ENCODE results near the gene CBY1.

CBY1 gene

GRCh38 chr22:38700789-38701628 lies 44.6 kb downstream of the CBY1 start, which contains the start of gene JOSD1:
Gene JOSD1, minus strand, starts transcription at chr22:38700943. Its CDS starts 956 bp downstream, at chr22:38699987.
- peak; percentile 86 for DNase-seq (ENCODE audit: low read depth)

- DNase-seq (ENCODE audit: low read depth) = no peak
Measured at GRCh38 chr22:38704654-38705234, 48.3 kb downstream of the CBY1 start.

GRCh38 chr22:38705235-38706100 lies 49.0 kb downstream of the CBY1 start, which contains the start of gene GTPBP1:
Gene GTPBP1, plus strand, starts transcription at chr22:38705944. Its CDS starts 12 bp downstream, at chr22:38705956.
- peak; percentile 100 for DNase-seq (ENCODE audit: low read depth)

- DNase-seq (ENCODE audit: low read depth) = no peak
Measured at GRCh38 chr22:38706101-38706900, 49.9 kb downstream of the CBY1 start.

- no peak for DNase-seq (ENCODE audit: low read depth)
Measured at GRCh38 chr22:38706901-38707195, 50.4 kb downstream of the CBY1 start.

- DNase-seq (ENCODE audit: low read depth) = no peak
Measured at GRCh38 chr22:38707346-38707745, 50.9 kb downstream of the CBY1 start.

GRCh38 chr22:38707984-38708383 lies 51.5 kb downstream of the CBY1 start:
- no peak for DNase-seq (ENCODE audit: low read depth)

- no peak for DNase-seq (ENCODE audit: low read depth)
Measured at GRCh38 chr22:38709306-38709705, 52.9 kb downstream of the CBY1 start.

- DNase-seq (ENCODE audit: low read depth) = no peak
Measured at GRCh38 chr22:38710351-38710750, 53.9 kb downstream of the CBY1 start.

GRCh38 chr22:38710866-38711265 lies 54.4 kb downstream of the CBY1 start:
- DNase-seq (ENCODE audit: low read depth) = no peak

- no peak for DNase-seq (ENCODE audit: low read depth)
Measured at GRCh38 chr22:38712486-38713207, 56.2 kb downstream of the CBY1 start.

GRCh38 chr22:38713921-38714320 lies 57.5 kb downstream of the CBY1 start:
- DNase-seq (ENCODE audit: low read depth) = no peak

GRCh38 chr22:38715176-38715764 lies 58.8 kb downstream of the CBY1 start:
- DNase-seq (ENCODE audit: low read depth) = no peak

- DNase-seq (ENCODE audit: low read depth) = no peak
Measured at GRCh38 chr22:38715852-38716251, 59.4 kb downstream of the CBY1 start.

- no peak for DNase-seq (ENCODE audit: low read depth)
Measured at GRCh38 chr22:38716271-38716670, 59.8 kb downstream of the CBY1 start.

GRCh38 chr22:38716826-38717225 lies 60.4 kb downstream of the CBY1 start:
- DNase-seq (ENCODE audit: low read depth) = no peak

GRCh38 chr22:38717244-38717643 lies 60.8 kb downstream of the CBY1 start:
- no peak for DNase-seq (ENCODE audit: low read depth)

GRCh38 chr22:38718414-38718813 lies 62.0 kb downstream of the CBY1 start:
- DNase-seq (ENCODE audit: low read depth) = peak; percentile 74

- DNase-seq (ENCODE audit: low read depth) = no peak
Measured at GRCh38 chr22:38719196-38719595, 62.8 kb downstream of the CBY1 start.

- DNase-seq (ENCODE audit: low read depth) = no peak
Measured at GRCh38 chr22:38720350-38720749, 63.9 kb downstream of the CBY1 start.

GRCh38 chr22:38721551-38721950 lies 65.1 kb downstream of the CBY1 start:
- DNase-seq (ENCODE audit: low read depth) = no peak

Measured in stromal cell of bone marrow (primary cell).